CD8-positive, alpha-beta memory T cell (primary cell): ENCODE data around the gene FAXDC2. TPM values are rescaled to one million over a fixed set of nuclear protein-coding genes. Genes with fewer than 3 reads are reported as not detected.

Experiments used
- CTCF ChIA-PET: fragments of 350-600 bp; sonication (Branson Sonifier 250); formaldehyde crosslinking; loops from one replicate; lab custom pipeline; 2021; ENCODE audit warnings: antibody characterized with exemption; lab: Charles Lee
- POLR2A ChIA-PET: fragments of 350-600 bp; sonication (Branson Sonifier 250); formaldehyde crosslinking; loops from one replicate; lab custom pipeline; 2021; ENCODE audit warnings: antibody characterized with exemption; lab: Charles Lee
- DNase-seq, 5 donors: peaks; one replicate each; pipeline versions ENCODE4 v3.0.0 to v3.0.0-alpha.2; 2020 to 2022; ENCODE audit warnings: mixed read lengths in 1 of 5
- H3K27ac ChIP-seq: one replicate; pipeline ENCODE4 v1.7.0; 2013; ENCODE audit warnings: low read depth, mild to moderate bottlenecking, low read length, moderate library complexity
- H3K27me3 ChIP-seq: 2 replicates; pipeline ENCODE4 v1.7.0; 2013; ENCODE audit warnings: low read length, mild to moderate bottlenecking; ENCODE audit not compliant: insufficient read depth, poor library complexity, severe bottlenecking
- H3K36me3 ChIP-seq: 2 replicates; pipeline ENCODE4 v1.7.0; 2013; ENCODE audit warnings: mild to moderate bottlenecking, low read length, moderate library complexity; ENCODE audit not compliant: insufficient read depth
- H3K4me1 ChIP-seq: 2 replicates; pipeline ENCODE4 v1.7.0; 2013; ENCODE audit warnings: mild to moderate bottlenecking, low read length, moderate library complexity; ENCODE audit not compliant: insufficient read depth
- H3K4me3 ChIP-seq: 2 replicates; pipeline ENCODE4 v1.7.0; 2013; ENCODE audit warnings: mild to moderate bottlenecking, low read length
- H3K9me3 ChIP-seq: 2 replicates; pipeline ENCODE4 v1.7.0; 2013; ENCODE audit warnings: mild to moderate bottlenecking, low read length
- H3K27ac Mint-ChIP-seq, 8 donors: one replicate each; pipeline ENCODE4 v1.8.0; 2020 to 2021; ENCODE audit warnings: mixed read lengths in 8 of 8, mild to moderate bottlenecking in 6 of 8, inconsistent platforms in 3 of 8, moderate library complexity in 3 of 8
- H3K27me3 Mint-ChIP-seq, 2 donors: one replicate each; pipeline ENCODE4 v1.8.0; 2020 to 2021; ENCODE audit warnings: mixed read lengths in 2 of 2, mild to moderate bottlenecking in 1 of 2, moderate library complexity in 1 of 2
- H3K36me3 Mint-ChIP-seq, 3 donors: one replicate each; pipeline ENCODE4 v1.8.0; 2020 to 2021; ENCODE audit warnings: mixed read lengths in 3 of 3, inconsistent platforms in 1 of 3, mild to moderate bottlenecking in 1 of 3
- H3K4me1 Mint-ChIP-seq, 3 donors: one replicate each; pipeline ENCODE4 v1.8.0; 2020 to 2021; ENCODE audit warnings: mixed read lengths in 3 of 3, inconsistent platforms in 1 of 3, mild to moderate bottlenecking in 1 of 3
- H3K4me3 Mint-ChIP-seq, 7 donors: one replicate each; pipeline ENCODE4 v1.8.0; 2020 to 2021; ENCODE audit warnings: mixed read lengths in 7 of 7, mild to moderate bottlenecking in 6 of 7, moderate library complexity in 4 of 7, inconsistent platforms in 2 of 7
- H3K9me3 Mint-ChIP-seq, 5 donors: one replicate each; pipeline ENCODE4 v1.8.0; 2020 to 2022; ENCODE audit warnings: mixed read lengths in 5 of 5, mild to moderate bottlenecking in 3 of 5, moderate library complexity in 2 of 5, inconsistent platforms in 1 of 5
- polyA plus RNA-seq: library from polyadenylated mRNA; unstranded; fragments of 300-500 nt; fragmentation: Illumina TruSeq; gene quantifications from one replicate; pipeline ENCODE4 v1.2.3, GENCODE V29; 2021
- total RNA-seq, 2 experiments: library from RNA; stranded (reverse); gene quantifications; one replicate each; pipeline ENCODE4 v1.2.3, GENCODE V29; 2021

The FAXDC2 gene
- total RNA-seq, result under 1 TPM in 1 of 2 experiments, not detected in 1; 0.18 TPM
- polyA plus RNA-seq, result 1.0 TPM

DNA sequence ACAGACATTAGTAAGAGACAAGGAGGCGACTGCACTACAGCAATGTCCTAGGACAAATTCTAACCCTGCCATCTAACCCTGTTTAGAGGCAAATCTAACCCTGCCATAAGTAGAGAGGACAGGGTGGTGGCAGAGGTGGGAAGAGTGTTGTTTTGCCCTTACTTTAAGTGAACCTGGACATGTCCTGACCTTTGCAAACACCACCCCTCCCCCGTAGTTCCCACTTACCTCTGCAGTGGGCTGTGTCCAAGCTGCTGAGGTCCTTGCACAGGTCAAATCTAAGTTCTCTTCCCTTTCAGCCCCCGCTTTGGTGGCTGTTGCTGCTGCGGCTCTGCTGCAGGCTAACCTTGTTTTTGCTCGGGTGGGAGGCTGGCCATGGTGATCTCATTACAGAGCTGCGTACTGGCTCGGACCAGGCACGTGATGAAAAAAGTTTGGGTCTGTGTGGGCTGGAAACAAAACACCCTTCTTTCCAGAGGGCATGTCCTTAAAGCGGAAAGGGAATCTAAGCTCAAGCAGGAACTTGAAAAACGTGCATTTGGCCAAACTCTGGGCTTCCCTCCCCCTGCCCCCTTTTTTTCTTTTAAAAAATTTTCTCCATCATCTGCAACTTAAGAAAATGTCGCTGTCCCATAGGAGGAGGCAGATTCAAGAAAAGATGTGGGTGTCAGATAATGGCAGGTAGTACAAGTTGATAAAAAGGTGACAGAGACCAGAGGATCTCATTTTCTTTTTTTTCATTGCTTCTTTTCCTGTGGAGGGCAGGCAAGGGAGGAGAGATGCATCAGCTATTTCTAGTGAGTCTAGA lies at the start of gene FAXDC2:
TSS of gene FAXDC2 (minus strand) at position 349 of the 808 bp plus-strand sequence. CDS start 12,425 bp downstream, outside the sequence.
- no peak within 1 kb of the TSS for H3K27ac ChIP-seq
- no peak for DNase-seq
- ChIA-PET CTCF (interaction anchor here (1.6 kb wide), 1 partner anchor 9 kb away, joined by 3 read pairs; no protein-coding TSS in a partner anchor), POLR2A (no interaction called here)
- H3K4me3 Mint-ChIP-seq, result peak within 1 kb of the TSS in 1 of 7 donors; percentile 61
- H3K27me3 Mint-ChIP-seq, result no peaks in the 10 kb centered on the region
- no peak within 1 kb of the TSS for H3K4me3 ChIP-seq
- no peaks in the 10 kb centered on the region for H3K4me1 ChIP-seq
- H3K9me3 Mint-ChIP-seq, result no peaks in the 10 kb centered on the region
- H3K27me3 ChIP-seq, result no peaks in the 10 kb centered on the region
- H3K36me3 ChIP-seq, result no peaks in the 10 kb centered on the region
- H3K36me3 Mint-ChIP-seq, result peaks cover 0 to under 1% (median 0%) of the 10 kb centered on the region in 3 donors
- H3K27ac Mint-ChIP-seq, result no peak within 1 kb of the TSS
- H3K9me3 ChIP-seq, result no peaks in the 10 kb centered on the region
- no peaks in the 10 kb centered on the region for H3K4me1 Mint-ChIP-seq

DNA sequence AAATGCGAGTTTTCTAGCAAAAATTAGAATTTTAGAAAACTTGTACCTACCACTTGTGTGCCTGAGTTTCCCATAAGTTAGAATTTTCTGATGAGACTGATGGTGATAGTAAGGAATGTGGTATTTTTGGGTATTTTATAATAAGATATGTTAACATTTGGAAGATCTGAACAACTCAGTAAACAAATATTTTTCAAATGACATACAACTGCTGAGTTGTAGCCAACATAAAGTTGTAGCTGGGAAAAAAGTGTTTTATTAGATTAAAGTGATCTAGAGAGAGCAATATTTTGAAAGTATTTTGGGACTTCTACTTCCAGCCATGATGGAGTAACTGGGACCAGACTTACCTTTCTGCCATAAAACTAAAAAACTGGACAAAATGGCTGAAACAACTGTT lies 49.7 kb upstream of the FAXDC2 start:
- Mint-ChIP-seq H3K9me3 (no peaks in the 10 kb centered on the region), H3K4me3 (no peak overlapping the region), H3K36me3 (peaks cover 15 to 94% (median 21%) of the 10 kb centered on the region in 3 donors), H3K4me1 (no peaks in the 10 kb centered on the region), H3K27me3 (no peaks in the 10 kb centered on the region), H3K27ac (no peak overlapping the region)
- H3K27me3 ChIP-seq, result no peaks in the 10 kb centered on the region
- no peak for DNase-seq
- peaks cover 41% of the 10 kb centered on the region for H3K36me3 ChIP-seq
- H3K4me3 ChIP-seq, result no peak overlapping the region
- ChIA-PET CTCF (no interaction called here), POLR2A (no interaction called here)
- no peaks in the 10 kb centered on the region for H3K4me1 ChIP-seq
- H3K9me3 ChIP-seq, result no peaks in the 10 kb centered on the region
- no peak overlapping the region for H3K27ac ChIP-seq

DNA sequence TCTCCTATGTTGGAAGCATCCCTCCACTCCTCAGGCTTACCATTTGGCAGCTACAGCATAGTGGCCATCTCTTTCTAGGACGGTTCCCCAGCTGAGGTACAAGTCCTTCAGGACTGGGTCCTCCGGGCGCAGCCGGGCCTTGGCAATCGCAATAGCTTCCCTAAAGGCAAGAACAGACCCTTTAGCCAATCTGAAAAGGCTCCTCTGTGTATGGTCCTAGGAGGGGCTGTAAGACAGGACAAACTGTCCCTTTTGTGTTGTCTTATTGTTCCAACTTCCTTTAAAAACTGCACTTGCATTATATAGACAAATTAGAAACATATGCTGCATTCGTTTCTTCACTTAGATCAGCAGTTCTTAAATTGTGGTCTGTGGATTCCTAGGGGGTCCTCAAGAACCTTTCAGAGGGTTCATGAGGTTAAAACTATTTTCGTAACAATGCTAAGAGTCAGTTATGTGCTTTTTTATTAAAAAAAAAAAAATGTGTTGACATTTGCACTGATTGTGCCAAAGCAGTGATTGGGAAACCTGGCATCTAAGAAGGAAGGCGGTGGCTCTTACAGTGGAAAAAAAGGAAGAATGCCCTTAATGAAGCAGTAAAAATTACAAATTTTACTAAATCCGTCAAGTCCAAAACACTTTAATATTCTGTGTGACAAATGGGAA lies 48.9 kb upstream of the FAXDC2 start:
- H3K9me3 ChIP-seq, result no peaks in the 10 kb centered on the region
- peaks cover 13 to 91% (median 17%) of the 10 kb centered on the region in 3 donors for H3K36me3 Mint-ChIP-seq
- H3K9me3 Mint-ChIP-seq, result no peaks in the 10 kb centered on the region
- no peak overlapping the region for H3K4me3 Mint-ChIP-seq
- no peak for DNase-seq
- no peaks in the 10 kb centered on the region for H3K4me1 Mint-ChIP-seq
- CTCF ChIA-PET, result no interaction called here
- no peak overlapping the region for H3K4me3 ChIP-seq
- H3K27me3 Mint-ChIP-seq, result no peaks in the 10 kb centered on the region
- no peak overlapping the region for H3K27ac ChIP-seq
- peak overlapping the region in 1 of 8 donors; percentile 79 for H3K27ac Mint-ChIP-seq
- H3K4me1 ChIP-seq, result no peaks in the 10 kb centered on the region
- POLR2A ChIA-PET, result no interaction called here
- H3K27me3 ChIP-seq, result no peaks in the 10 kb centered on the region
- H3K36me3 ChIP-seq, result peaks cover 41% of the 10 kb centered on the region

DNA sequence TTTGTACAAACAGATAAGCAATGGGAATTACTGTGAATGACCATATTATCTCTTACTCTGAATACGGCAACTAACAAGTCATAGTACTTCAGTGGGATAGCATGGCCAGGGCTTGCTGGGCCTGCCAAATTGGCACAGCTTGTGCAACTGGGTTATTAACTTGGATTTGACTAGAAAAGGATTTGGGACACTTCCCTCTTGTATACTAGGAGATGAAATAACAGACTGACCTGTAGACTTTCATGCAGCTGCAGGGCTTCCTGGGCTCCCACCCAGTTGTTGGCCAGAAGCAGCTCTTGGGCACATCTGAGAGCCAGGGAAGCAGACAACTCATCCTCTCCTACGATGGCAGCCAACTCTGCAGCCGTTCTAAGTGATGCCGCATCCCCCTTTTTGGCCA lies 47.8 kb upstream of the FAXDC2 start:
- H3K9me3 ChIP-seq, result no peaks in the 10 kb centered on the region
- no peak overlapping the region for H3K27ac ChIP-seq
- H3K4me1 ChIP-seq, result no peaks in the 10 kb centered on the region
- Mint-ChIP-seq H3K27ac (no peak overlapping the region), H3K36me3 (peaks cover 9 to 95% (median 19%) of the 10 kb centered on the region in 3 donors), H3K4me1 (no peaks in the 10 kb centered on the region), H3K27me3 (no peaks in the 10 kb centered on the region), H3K4me3 (no peak overlapping the region), H3K9me3 (no peaks in the 10 kb centered on the region)
- POLR2A ChIA-PET, result no interaction called here
- DNase-seq, result no peak
- peaks cover 45% of the 10 kb centered on the region for H3K36me3 ChIP-seq
- H3K4me3 ChIP-seq, result no peak overlapping the region
- CTCF ChIA-PET, result no interaction called here
- no peaks in the 10 kb centered on the region for H3K27me3 ChIP-seq

GRCh38 chr5:154896562-154897165 lies 46.3 kb upstream of the FAXDC2 start:
- Mint-ChIP-seq H3K4me1 (no peaks in the 10 kb centered on the region), H3K27me3 (no peaks in the 10 kb centered on the region), H3K36me3 (peaks cover 5 to 93% (median 19%) of the 10 kb centered on the region in 3 donors), H3K4me3 (no peak overlapping the region), H3K27ac (peak overlapping the region in 1 of 8 donors; percentile 57), H3K9me3 (no peaks in the 10 kb centered on the region)
- CTCF ChIA-PET, result no interaction called here
- H3K9me3 ChIP-seq, result no peaks in the 10 kb centered on the region
- no peak overlapping the region for H3K27ac ChIP-seq
- POLR2A ChIA-PET, result no interaction called here
- H3K27me3 ChIP-seq, result no peaks in the 10 kb centered on the region
- H3K4me3 ChIP-seq, result no peak overlapping the region
- no peaks in the 10 kb centered on the region for H3K4me1 ChIP-seq
- no peak for DNase-seq
- peaks cover 41% of the 10 kb centered on the region for H3K36me3 ChIP-seq

- Mint-ChIP-seq H3K4me3 (no peak overlapping the region), H3K4me1 (no peaks in the 10 kb centered on the region), H3K9me3 (no peaks in the 10 kb centered on the region), H3K27ac (peak overlapping the region in 4 of 8 donors; percentile 41 to 80 (median 54)), H3K36me3 (peaks cover 10 to 93% (median 20%) of the 10 kb centered on the region in 3 donors), H3K27me3 (no peaks in the 10 kb centered on the region)
- no peak for DNase-seq
- ChIA-PET CTCF (no interaction called here), POLR2A (no interaction called here)
- Histone ChIP-seq H3K36me3 (peaks cover 47% of the 10 kb centered on the region), H3K4me3 (no peak overlapping the region), H3K27me3 (no peaks in the 10 kb centered on the region), H3K9me3 (no peaks in the 10 kb centered on the region), H3K27ac (no peak overlapping the region), H3K4me1 (no peaks in the 10 kb centered on the region)
These were observed 45.5 kb upstream of the FAXDC2 start for GRCh38 chr5:154895606-154896561.

- Histone ChIP-seq H3K4me1 (no peaks in the 10 kb centered on the region), H3K4me3 (no peak overlapping the region), H3K36me3 (peaks cover 39% of the 10 kb centered on the region), H3K27me3 (no peaks in the 10 kb centered on the region), H3K9me3 (no peaks in the 10 kb centered on the region), H3K27ac (no peak overlapping the region)
- Mint-ChIP-seq H3K4me1 (no peaks in the 10 kb centered on the region), H3K27ac (no peak overlapping the region), H3K4me3 (no peak overlapping the region), H3K36me3 (peaks cover 24 to 88% (median 26%) of the 10 kb centered on the region in 3 donors), H3K27me3 (no peaks in the 10 kb centered on the region), H3K9me3 (peaks cover 0 to under 1% (median 0%) of the 10 kb centered on the region in 5 donors)
- CTCF ChIA-PET, result no interaction called here
- POLR2A ChIA-PET, result no interaction called here
- no peak for DNase-seq
These were observed 43.0 kb upstream of the FAXDC2 start for GRCh38 chr5:154893381-154893780.
